ENCODE results near the gene MRPL23.

- TF ChIP-seq CTCF (IDR thresholded peaks at IDR 0.05) (no peak), POLR2A (IDR thresholded peaks at IDR 0.05) (no peak)
Observed at GRCh38 chr11:1920909-1921573, 26.1 kb upstream of the MRPL23 start.

All from adrenal gland (tissue), 5 donors.